Eye (tissue), 1 donor: ENCODE results near the gene INHBC.
A peak's percentile ranks its signal among the peaks of the same experiment; 100 is the strongest.

Experiments
- DNase-seq: peaks from one replicate; pipeline ENCODE4 v3.0.0-alpha.2; 2015

The INHBC gene

GRCh38 chr12:57455374-57456144 is 21.0 kb downstream of the INHBC start:
- peak; percentile 11 for DNase-seq

GRCh38 chr12:57456145-57456700 is 21.6 kb downstream of the INHBC start:
- peak; percentile 80 for DNase-seq

GRCh38 chr12:57456737-57457490 is 22.3 kb downstream of the INHBC start:
- no peak for DNase-seq

DNA sequence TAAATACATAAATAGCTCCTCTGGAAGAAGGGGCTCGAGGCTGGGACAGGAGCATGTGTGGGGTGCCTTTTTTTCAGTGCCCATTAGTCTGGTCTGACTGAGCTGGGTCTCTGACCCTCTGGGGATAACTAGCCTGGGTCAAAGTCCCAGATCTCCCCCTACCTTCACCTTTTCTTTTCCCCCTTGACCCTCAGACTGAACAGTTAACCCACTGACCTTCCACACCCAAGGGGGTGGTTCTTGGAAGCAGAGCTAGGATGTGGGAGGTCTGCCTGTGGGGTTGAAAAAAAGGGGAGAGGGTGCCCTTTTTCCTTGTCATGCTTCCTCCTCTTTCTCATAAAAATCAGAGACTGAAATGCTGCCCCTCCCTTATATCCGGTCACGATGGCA is 24.1 kb downstream of the INHBC start:
- DNase-seq, result no peak

DNA sequence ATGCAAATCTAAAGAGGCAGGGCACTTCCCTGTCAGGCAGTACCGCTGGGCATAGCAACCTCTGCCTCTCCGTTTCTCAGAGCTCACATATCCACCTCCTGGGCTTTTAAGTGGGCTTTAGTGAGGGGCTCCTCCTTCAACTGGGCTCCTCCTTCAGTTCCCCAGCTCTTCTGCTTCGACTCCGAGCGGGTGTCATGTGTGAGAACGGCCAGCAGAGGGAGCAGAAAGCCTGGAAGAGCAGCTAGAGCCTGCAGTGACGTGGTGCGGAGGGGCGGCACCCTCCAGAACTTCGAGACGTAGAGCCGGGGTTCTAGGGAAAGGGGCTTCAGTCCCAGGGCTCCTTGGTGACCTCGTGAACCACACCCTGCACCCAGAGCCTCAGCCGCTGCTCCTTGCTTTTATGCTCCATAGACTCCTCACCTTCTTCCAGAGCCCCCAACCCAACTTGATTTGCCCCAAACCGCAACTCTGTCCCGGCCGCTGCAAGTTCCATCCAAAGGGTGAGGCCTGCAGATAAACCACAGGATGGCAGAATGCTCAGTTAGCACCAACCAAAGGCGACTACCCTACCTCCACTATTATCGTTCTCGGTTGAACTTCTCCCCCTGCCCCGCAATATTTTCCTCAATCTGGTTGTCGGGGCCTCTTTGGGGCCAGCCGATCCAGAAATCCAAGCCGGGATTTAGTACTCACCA is 24.6 kb downstream of the INHBC start:
- DNase-seq, result peak; percentile 99

DNA sequence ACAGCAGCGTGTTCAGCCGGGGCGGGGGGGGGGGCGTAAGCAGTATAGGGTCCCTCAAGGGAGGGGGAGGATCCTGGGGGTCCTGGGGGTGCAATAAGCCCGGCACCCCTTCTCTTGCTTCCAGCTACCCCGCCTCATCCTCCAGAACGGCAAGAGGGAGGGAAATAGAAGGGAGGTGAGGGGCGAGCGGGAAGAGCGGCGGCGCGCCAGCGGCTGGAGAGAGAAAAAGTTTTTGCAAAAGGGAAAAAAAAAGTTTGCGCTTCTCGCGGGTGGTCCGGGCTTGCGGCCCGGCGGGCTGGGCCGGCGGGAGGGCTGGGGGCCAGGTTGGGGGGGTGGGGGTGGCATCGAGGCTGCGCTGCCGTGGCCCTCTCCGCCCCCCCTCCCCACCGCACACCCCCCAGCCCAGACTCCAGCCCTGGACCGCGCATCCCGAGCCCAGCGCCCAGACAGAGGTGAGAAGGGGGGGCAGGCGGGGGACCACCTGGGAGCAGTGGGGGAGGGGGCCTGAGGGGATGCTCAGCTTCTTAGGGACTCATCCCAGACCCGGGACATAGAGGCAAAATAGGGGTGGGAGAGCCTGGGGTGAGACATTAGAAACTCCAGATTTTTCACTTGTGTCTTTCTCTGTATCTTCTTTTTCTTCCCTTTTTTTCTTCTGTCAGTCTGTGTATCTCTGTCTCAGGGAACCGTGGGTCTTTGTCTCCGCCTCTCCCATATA is 25.3 kb downstream of the INHBC start, which contains the start of gene GLI1:
TSS of gene GLI1 (plus strand) at position 36 of the 718 bp plus-strand sequence. CDS start 3,907 bp downstream, outside the sequence.
- DNase-seq, result peak; percentile 63

DNA sequence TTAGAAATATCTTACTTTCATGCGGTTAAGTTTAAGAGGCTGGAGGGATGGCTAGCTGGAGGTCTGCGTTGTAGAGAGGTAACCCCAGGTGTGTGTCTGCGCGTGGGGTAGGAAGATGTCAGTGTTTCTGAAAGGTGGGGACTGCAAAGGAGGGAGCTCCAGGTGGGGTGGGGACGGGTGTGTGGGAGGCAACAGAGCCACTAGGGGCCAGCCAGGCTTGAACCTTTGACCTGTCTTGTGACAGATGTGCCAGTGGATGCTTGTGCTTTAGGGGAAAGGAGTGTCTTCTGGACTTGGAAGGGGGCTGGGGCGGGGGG is 25.8 kb downstream of the INHBC start:
- no peak for DNase-seq

DNA sequence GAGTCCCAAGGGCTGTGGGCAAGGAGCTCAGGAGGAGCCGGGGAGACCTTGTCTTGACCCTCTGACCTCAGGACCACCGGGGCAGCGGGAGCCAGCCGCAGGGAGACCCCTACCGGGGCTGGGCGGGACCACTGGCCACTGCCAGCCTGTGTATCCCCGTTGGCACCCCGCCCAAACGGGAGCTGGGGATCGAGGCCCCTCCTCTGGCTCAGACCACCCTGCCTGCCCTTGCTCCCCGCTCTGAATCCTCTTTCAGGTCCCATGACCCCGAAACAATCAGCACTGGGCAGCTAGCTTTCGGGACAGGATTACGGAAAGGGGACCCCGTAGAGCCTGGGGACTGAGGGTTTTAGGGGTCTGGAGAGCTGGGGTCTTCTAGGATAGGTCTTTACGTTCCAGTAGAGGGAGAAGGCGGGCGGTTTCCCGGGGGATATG is 26.3 kb downstream of the INHBC start:
- no peak for DNase-seq

- DNase-seq, result peak; percentile 90
Measured at GRCh38 chr12:57461276-57461916, 26.8 kb downstream of the INHBC start.

- DNase-seq, result peak; percentile 84
Measured at GRCh38 chr12:57461917-57462250, 27.3 kb downstream of the INHBC start.

GRCh38 chr12:57462251-57462911 is 27.8 kb downstream of the INHBC start:
- peak; percentile 98 for DNase-seq

DNA sequence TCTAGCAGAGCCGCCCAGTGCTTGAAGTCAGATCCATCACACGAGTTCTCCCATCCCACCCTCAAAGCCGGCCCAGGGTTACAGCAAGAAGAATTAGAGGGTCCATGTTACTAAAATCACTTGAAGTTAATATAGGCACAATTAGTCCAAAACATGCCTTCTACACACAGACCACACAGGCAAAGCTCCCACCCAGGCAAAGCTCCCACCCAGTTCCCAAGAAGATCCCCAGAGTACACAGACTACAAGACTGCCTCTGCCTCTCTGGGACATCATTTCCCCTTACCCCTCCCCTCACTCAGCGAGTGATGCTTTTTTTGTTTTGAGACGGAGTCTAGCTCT is 28.3 kb downstream of the INHBC start:
- no peak for DNase-seq

- no peak for DNase-seq
Measured at GRCh38 chr12:57464569-57464968, 30.0 kb downstream of the INHBC start.

DNA sequence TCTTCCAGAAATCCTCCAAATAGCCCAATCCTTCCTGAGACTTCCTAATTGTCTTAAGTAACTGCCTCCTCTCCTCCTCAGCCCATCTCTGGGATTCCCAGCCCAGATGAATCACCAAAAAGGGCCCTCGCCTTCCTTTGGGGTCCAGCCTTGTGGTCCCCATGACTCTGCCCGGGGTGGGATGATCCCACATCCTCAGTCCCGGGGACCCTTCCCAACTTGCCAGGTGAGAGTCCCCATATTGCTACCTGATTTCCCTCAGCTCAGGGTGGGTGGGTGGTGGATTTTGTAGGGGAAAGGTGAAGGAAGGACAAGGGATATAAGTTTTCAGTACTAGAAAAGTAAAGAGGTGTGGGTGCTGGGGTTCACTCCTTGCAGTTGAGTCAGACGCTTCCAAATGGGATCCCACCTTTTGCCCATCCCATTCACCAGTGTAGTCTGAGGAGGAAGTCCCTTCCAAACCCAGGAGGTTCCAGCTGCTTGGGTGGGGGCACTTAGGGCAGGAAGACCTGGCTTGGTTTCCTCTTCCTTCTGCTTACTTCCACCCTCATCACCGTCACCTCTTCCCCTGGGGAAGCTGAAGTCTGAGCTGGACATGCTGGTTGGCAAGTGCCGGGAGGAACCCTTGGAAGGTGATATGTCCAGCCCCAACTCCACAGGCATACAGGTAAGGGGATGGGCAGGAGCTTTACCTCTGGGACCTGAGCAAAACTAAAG is 30.6 kb downstream of the INHBC start:
- no peak for DNase-seq

DNA sequence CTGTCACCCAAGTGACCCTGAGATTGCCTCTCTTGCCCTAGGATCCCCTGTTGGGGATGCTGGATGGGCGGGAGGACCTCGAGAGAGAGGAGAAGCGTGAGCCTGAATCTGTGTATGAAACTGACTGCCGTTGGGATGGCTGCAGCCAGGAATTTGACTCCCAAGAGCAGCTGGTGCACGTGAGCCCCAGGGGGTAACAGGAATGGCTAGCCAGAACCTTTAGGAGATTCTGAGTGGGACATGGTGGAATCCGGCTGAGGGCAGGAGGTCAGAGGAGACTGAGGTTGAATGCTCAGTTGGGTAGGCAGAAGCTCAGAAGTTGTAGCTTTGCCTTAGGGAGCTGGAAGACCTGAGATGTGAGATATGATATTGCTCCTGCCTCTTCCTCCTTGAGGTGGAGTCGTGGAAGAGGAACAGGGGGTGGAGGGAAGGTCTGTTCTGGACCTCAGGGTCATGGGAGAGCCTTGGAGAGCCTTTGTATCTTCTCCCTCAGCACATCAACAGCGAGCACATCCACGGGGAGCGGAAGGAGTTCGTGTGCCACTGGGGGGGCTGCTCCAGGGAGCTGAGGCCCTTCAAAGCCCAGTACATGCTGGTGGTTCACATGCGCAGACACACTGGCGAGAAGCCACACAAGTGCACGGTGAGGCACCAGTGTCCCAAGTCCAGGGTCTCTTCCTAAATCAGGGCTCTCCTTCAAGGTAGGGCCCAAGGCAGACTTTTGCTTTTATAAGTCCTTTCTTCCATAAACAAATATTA is 31.3 kb downstream of the INHBC start:
- DNase-seq, result no peak

GRCh38 chr12:57467212-57467874 is 32.8 kb downstream of the INHBC start:
- DNase-seq, result no peak

GRCh38 chr12:57467915-57468314 is 33.3 kb downstream of the INHBC start:
- no peak for DNase-seq

GRCh38 chr12:57469296-57470164 is 34.9 kb downstream of the INHBC start:
- no peak for DNase-seq
